ENCODE measurements around the gene CCDC12. TPM values are rescaled to one million over a fixed set of nuclear protein-coding genes. Genes with fewer than 3 reads are reported as not detected.

Gene CCDC12
- total RNA-seq, 4 donors from 2014 or later = 64.6 to 101 (median 82.5) TPM

GRCh38 chr3:46900007-46900292 lies 76.6 kb downstream of the CCDC12 start:
- intact Hi-C loops (cut with DNase I; ENCODE audit: low total_unique reads) = no loop called here
- TF ChIP-seq POLR2A (IDR thresholded peaks at IDR 0.05) (no peak), CTCF (IDR thresholded peaks at IDR 0.05) (no peak)
- no peak overlapping the region for H3K4me3 ChIP-seq (ENCODE audit: low read depth, poor library complexity, severe bottlenecking)
- no peak for DNase-seq (ENCODE audit: low spot score in 2 of 2)
- 61 to 78% methylated on average over 4 to 5 of the region's 5 CpGs for WGBS, 2 donors

GRCh38 chr3:46899151-46900006 lies 77.2 kb downstream of the CCDC12 start:
- WGBS, 2 donors = 82 to 88% methylated on average over 20 to 21 of the region's 22 CpGs
- TF ChIP-seq POLR2A (IDR thresholded peaks at IDR 0.05) = no peak
- TF ChIP-seq CTCF (IDR thresholded peaks at IDR 0.05) = no peak
- DNase-seq (ENCODE audit: low spot score in 2 of 2) = no peak
- H3K4me3 ChIP-seq (ENCODE audit: low read depth, poor library complexity, severe bottlenecking) = no peak overlapping the region
- intact Hi-C loops (cut with DNase I; ENCODE audit: low total_unique reads) = loop anchor here (5.0 kb wide), 1 partner anchor 192 kb away; no protein-coding TSS in a partner anchor

DNA sequence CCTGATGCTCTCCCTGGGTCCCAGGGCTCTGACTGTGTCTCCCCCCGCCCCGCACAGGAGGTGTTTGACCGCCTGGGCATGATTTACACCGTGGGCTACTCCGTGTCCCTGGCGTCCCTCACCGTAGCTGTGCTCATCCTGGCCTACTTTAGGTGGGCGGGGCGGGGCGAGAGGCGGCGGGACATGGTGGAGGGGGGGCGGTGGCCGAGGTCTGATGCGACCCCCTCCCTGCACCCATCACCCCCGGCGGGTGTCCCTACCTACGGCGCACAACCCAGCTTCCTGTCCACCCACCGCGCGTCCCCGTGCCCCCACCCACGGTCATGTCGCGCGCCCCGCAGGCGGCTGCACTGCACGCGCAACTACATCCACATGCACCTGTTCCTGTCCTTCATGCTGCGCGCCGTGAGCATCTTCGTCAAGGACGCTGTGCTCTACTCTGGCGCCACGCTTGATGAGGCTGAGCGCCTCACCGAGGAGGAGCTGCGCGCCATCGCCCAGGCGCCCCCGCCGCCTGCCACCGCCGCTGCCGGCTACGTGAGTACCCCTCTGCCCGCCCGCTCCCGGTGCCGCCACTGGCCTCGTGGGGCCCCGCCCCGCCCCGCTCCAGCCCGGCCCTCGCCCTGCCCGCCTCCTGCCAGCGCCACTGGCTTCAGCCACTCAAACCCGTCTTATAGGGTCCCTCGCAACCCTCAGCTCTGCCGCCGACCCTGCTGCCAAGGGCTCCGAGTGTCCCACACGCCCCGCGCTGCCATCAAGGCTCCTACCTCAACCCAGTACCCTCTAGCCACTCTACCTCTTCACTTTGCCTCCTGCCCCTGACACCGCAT lies 78.0 kb downstream of the CCDC12 start:
- H3K4me3 ChIP-seq (ENCODE audit: low read depth, poor library complexity, severe bottlenecking) = no peak overlapping the region
- no peak for DNase-seq (ENCODE audit: low spot score in 2 of 2)
- intact Hi-C loops (cut with DNase I; ENCODE audit: low total_unique reads) = loop anchor here (5.0 kb wide), 1 partner anchor 191 kb away; no protein-coding TSS in a partner anchor
- no peak for TF ChIP-seq POLR2A (IDR thresholded peaks at IDR 0.05)
- TF ChIP-seq CTCF (IDR thresholded peaks at IDR 0.05) = no peak
- WGBS, 2 donors = 32 to 50% methylated on average over 38 to 70 of the region's 71 CpGs

GRCh38 chr3:46897829-46898320 lies 78.7 kb downstream of the CCDC12 start:
- 74 to 79% methylated on average over 11 to 15 of the region's 15 CpGs for WGBS, 2 donors
- no peak for TF ChIP-seq POLR2A (IDR thresholded peaks at IDR 0.05)
- no peak for TF ChIP-seq CTCF (IDR thresholded peaks at IDR 0.05)
- no peak for DNase-seq (ENCODE audit: low spot score in 2 of 2)
- intact Hi-C loops (cut with DNase I; ENCODE audit: low total_unique reads) = loop anchor here (5.0 kb wide), 1 partner anchor 191 kb away; no protein-coding TSS in a partner anchor
- H3K4me3 ChIP-seq (ENCODE audit: low read depth, poor library complexity, severe bottlenecking) = no peak overlapping the region

- no peak overlapping the region for H3K4me3 ChIP-seq (ENCODE audit: low read depth, poor library complexity, severe bottlenecking)
- 92 to 96% methylated on average over 2 of the region's 2 CpGs for WGBS, 2 donors
- TF ChIP-seq POLR2A (IDR thresholded peaks at IDR 0.05) (no peak), CTCF (IDR thresholded peaks at IDR 0.05) (no peak)
- intact Hi-C loops (cut with DNase I; ENCODE audit: low total_unique reads) = loop anchor here (5.0 kb wide), 1 partner anchor 190 kb away; no protein-coding TSS in a partner anchor
- DNase-seq (ENCODE audit: low spot score in 2 of 2) = no peak
Measured at GRCh38 chr3:46897031-46897430, 79.5 kb downstream of the CCDC12 start.

Measured in lower leg skin (tissue), 4 donors.